Activated CD4-positive, alpha-beta T cell treated with anti-CD3 and anti-CD28 coated beads, Interleukin-2, amount 50 U/mL, for 4 hours (primary cell): ENCODE results near the gene PDE7B.

ENCODE experiments used
- DNase-seq, 2 experiments: peaks; one replicate each; pipeline ENCODE4 v3.0.0-alpha.2; 2020

Gene PDE7B

DNA sequence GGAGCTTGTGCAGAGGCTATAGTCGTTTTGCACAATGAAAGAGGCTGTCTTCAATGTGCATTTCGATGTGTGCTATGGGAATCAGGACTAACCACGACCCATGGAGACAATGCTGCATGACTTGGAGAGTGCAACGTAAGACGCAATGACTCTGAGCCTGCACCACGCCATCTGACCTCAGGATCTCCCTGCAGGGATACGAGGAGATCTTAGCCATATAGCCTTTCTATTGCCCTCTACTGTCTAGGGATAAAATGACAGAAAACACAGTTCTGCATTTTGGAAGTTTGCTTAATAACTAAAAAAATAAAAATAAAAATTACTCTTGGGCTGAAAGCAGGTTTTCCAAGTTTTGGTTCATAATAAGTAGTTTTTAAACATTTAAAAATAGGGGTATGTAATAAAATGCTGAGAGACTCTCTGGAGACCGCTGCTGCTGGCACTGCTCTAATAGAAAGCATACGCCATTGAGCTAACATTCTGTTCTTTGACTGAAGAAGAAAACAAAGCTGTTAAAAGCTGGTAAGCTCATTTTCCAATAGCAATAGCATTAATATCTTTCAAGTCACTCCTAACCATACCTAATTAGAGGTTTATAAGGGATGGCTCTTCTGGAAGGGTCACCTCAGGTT lies 87.2 kb downstream of the PDE7B start:
- no peak for DNase-seq

DNA sequence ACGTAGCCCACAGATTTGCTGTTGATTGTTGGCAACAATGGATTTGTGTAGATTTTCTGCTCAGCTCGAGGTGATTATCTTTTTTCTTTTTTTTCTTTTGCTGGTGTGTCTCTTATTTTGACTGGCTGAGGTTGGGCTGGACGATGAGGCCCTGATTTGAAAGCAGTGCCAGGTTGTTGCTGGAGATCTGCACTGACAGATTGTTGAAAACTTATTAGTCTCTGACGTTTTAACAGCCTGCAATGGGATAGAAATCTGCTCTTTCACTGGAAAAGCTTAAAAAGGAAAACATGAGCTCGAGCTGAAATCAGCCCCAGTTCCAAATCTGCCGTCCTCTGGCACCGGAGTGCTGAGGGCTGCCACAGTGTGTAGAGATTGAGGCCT lies 87.7 kb downstream of the PDE7B start:
- DNase-seq, result no peak

DNA sequence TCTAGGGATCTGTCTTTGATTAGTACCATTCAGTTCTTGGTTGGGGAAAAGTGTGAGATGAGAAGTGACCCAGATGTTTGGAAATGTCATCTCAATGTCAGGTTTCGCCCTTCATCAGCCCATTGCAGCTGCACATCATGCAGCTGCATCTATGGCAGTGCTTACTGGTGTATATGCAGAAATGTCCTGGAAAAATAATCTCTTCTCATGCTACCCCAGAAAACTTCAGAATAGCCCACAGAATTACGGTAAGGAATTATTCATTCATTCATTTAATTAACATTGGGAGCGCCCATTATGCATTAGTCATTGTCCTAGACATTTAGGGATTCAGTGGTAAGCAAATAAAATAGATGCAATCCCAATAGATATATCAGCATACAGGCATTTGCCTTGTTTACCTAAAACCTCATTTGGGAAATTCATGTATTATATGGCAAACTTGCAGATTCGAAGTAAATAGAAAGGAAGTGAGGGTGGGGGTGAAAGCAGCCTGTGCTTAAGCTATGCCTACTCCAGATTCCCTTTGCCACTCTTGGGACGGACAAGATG lies 89.2 kb downstream of the PDE7B start:
- DNase-seq, result no peak

DNA sequence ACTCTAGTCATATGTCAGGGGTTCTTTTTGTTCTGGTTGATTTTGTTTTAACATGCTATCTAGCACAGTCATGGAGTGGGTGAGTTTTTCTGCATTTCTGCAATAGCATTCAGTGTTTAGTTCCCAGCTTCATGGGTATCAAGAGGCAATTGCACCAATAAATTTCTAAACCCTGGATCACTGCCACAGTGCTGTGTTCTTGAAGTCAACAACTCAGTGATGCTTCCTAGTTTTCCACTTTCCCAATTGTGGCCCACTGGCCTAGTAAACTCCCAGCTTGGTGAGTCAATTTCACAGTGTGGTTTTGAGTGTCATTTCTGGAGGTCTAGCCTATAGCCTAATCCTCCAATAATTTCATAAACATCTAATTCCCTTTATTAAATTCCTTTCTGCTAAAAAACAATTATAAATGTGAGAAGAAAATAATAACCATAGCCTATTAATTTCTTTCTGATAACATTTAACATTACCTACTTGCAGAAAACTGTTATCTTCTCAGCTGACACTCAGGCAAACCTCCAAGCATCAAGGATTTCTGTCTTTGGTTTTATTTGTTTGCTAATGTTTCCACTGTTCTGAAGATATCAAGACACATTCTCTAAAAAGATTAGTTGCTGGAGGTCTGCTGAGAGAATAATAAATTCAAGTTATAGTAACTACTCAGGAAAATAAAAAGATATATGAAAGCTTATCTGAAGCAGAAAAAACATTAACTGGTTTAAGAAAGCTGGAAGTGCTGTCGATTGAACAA lies 89.9 kb downstream of the PDE7B start:
- DNase-seq, result no peak

DNA sequence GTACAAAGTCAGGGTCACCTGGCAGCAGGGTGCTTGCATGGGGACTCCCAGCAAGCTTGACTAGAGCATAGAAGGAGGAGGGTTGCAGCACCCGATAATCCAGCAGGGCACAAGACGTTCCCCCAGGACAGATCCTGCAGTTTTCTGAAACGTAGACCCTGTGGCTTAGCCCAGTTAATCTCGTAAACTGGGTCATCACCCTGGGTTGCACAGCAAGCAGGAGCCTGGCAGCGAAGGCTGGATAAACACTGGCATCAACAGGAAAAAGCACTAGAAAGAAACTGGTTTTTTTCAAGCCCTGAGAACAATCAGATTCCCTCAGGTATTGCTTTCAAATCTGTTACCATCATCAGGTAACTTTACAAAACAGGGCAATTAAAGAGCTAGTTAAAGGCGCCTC lies 92.6 kb downstream of the PDE7B start:
- DNase-seq, result no peak

DNA sequence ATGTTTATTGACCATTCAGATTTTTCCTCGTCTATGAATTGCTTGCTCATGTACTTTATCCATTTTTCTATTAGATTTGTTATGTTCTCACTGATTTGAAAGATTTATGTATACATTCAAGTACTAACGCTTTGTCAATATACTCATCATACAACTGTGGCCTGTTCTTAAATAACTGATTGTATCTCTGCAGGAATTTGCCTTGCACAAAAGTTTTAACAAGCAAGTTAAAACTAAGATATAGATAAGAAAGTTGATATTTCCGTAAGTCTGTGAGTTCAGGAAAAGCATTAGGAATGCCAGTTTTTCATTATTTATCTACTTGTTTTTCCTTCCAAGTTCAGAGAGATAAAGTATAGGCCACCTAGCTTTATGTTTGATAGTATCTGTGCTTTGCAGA lies 95.2 kb downstream of the PDE7B start:
- no peak for DNase-seq

DNA sequence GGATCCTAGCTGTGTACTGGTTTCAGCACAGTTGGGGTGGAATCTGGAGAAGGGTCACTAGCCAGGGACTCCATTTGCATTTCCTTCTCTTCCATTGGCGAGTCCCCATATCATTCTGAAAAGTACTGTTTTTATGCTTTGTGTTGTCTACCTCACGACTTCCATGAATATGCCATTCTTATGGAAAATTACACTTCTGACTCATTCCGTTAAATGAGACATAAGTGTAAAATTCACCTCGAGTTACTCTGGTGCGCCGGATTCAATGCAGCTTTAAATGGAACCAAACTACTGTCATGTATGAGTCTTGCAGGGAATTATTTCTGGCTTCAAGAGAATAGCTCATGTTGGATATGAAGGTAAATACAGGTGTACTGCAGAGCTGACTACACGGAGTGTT lies 99.2 kb downstream of the PDE7B start:
- DNase-seq, result no peak

DNA sequence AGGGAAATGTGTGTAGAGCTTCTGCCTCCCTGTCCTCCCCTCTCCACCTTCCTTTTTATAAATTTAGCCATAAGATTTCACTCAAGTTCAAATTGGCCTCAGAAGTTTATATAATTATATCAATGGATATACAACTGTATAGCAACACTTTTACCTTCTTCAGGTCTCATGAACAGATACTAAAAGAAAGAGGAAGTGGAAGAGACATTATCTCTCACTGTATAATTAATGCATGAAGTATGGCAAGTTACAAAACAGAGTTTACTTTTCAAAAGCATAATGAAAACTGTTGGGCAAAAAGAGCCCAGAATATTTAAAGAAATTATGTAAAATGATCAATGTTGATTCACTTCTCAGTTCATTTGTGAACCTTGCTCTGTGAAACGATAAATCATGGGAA lies 99.7 kb downstream of the PDE7B start:
- no peak for DNase-seq

DNA sequence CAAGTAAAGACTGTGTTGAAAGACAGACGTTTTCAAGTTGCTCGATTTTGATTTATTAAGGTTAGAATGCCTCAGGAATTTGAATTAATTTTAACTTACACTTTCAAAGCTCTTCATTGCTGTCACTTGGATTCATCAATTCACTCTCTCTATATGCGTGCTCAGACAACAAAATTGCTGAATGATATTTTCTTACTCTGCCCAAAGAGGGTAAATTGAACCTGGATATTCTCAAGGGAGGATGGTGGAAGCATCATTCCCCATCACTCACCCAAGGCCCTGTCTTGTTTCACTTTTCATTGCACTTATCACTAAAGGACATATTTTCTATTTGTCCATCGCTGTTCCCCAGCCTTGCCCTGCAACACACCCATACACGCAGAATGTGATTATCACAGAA lies 102.3 kb downstream of the PDE7B start:
- no peak for DNase-seq

DNA sequence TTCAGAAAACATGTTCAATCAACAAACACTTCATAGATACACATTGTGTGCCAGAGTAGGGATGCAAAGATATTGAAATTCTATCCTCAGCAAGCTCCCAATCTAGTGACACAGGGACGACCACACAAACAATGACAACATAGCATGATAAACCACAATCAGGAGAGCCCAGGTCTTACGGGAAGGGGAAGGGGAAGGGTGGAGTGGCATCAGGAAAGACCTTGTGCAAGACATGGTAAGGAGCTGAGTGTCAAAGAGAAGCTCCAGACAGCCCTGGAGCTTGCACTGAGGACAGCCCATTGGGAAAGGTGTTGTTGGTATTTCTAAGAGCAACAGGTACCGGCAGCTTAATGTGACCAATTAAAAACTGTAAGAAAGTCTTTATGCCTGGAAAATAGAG lies 103.6 kb downstream of the PDE7B start:
- no peak for DNase-seq

DNA sequence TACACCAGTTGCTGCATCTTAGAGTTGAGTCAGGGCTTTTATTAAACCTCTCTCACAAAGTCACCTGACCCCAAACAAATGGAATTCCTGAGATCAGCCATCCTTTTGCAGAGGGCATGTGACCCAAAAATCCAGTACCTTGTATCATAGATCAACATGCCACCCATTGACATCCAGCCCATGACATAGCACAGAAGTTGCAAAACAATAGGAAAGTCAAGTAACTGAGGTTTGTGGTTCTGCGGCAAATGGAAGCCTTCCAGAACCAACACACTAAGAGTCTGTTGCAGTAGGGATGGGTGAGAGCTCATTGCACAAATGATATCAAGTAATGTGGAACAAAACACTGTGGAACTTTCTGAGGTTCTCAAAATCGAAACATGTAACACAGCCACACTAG lies 111.2 kb downstream of the PDE7B start:
- DNase-seq, result no peak

DNA sequence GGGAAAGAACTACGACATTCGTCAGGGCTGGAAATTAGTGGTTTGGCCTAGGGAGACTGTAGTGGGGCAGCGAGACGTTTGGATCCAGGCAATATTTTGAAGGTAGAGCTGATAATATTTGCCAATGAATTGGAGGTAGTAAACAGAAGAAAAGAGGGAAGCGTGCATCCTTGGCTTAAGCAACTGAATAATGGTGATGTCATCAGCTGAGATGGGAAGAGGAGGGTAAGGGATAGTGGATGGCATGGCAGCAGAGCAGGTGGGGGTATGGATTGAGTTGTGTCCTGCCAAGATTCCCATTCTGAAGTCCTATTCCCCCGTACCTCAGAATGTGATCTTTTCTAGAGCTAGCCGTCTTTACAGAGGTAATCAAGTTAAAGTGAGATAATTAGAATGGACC lies 119.2 kb downstream of the PDE7B start:
- DNase-seq, result no peak

DNA sequence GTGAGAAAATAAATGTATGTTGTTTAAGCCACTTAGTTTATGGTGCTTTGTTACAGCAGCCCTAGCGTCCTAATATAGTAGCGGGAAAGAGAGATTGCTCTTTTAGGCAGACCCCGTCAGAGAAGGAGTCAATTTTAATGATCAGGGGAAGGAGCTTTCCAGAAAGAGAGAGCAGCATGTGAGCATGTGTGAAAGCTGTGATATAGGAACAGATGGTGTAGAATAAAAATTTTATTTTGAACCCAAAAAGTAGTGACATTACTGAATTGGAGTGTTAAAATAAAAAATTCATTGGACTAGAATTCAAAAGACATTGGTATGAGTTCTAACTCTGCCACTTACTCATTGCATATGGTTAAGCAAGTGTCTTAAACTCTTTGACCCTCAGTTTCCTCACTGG lies 119.8 kb downstream of the PDE7B start:
- DNase-seq, result no peak

DNA sequence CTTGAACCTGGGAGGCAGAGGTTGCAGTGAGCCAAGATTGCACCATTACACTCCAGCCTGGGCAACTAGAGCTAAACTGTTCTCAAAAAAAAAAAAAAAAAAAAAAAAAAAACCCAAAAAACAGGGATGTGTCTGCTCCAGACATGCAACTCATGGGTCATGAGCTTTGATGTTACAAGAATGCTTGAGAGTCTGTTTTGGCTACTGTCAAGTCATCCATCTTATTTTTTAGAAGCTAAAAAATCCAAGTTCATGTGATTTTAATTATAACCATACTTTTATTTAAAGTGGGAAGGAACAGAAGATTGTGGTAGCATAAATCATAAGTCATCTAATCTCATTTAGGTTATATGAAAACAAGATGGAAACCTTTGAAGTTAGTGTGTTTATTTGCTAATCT lies 120.6 kb downstream of the PDE7B start:
- DNase-seq, result no peak

DNA sequence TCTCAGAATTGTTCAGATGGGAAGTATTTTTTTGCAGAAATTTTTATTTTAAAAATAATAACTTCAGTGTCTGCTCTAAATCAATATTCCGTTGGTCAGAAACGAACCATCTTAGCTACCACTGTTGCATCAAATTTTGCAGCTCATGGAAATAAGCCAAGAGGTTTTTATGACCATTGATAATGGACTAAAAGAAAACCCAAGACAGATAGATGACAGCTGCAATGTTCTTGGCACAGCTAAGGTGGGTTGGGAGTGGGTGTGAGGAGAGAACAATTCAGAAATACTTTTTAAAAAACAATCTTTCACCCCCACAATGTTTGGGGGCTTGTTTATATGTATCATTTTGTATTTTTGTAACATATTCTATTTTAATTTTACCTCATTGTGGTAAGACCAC lies 121.1 kb downstream of the PDE7B start:
- no peak for DNase-seq

DNA sequence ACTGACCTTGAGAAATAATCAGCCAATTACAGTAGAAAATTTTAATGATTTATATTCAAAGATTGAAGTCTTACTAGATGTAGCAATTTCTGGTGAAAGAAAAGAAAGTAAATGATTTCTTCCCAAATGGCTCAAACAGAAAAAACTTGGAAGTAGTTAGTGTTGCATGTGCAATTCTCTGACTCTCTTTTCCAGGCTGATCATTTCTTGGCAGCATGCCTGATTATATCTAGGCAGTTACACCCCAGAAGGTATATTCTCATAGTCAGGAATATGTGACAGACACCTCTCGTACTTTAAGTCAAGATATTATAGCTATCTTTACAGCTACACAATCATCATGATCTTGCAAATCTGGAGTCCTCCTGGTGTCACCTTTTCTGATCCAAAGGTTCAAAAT lies 122.9 kb downstream of the PDE7B start:
- no peak for DNase-seq

DNA sequence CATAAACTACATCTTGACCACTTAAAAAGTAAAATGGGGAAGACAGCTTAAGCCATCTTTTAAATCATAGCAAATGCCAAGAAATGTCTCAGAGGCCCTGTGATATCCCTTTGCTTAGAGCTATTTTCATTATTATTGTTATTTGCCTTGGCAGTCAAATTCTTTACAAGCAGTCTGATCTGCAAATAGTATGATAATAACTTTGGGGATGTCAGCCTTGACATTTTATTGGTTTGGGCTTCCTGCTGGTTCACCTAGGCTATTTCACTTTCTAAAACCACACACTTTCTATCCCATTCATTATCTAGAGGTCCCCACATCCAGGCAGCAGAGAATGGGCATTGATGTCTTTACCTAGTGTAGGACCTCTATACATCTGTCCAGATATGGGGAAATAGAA lies 125.1 kb downstream of the PDE7B start:
- DNase-seq, result no peak

DNA sequence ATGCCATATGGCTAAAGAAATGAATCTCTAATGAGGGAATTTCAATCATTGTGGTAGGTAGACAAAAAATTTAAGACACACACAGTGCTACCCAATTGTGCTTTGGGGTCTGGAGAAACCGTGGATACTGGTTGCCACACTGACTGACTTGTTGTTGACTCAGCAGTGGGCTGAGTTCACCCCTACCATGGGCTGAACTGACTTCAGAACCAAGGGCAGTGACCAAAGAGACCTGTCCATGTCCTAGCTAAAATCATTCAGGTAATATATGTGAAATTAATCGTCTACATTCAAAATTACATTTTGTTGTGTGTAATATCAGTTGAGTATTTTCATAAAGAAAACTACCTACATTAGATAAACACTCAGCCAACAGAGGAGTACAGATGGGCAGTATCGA lies 131.6 kb downstream of the PDE7B start:
- DNase-seq, result no peak

DNA sequence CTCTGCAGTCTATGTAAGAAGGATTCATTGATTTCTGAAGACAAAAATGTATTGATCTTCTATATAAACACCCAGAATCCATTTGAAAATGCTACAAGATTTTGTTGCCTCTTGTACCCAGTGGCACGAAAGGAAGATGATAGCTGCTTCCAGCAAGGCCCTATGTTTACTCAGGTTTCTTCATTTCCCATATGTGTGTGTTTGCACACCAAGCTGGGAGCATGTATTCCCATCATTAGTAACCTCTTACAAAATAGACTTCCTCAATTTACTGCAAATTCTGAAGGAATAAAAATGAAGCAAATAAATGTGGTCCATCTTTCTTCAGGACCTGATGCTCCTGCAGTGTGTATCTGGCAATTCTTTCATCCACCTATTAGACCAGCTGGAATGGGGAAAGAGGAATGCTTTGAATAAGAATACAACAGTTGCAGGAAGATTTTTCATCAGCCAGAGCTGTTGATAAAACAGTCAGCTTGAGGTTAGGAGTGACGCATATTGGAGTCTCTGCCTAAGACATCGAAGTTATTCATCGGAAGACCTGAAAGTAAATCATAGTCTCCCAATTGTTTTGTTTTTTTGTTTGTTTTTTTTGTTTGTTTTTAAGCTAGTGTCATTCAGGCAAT lies 132.3 kb downstream of the PDE7B start:
- no peak for DNase-seq

DNA sequence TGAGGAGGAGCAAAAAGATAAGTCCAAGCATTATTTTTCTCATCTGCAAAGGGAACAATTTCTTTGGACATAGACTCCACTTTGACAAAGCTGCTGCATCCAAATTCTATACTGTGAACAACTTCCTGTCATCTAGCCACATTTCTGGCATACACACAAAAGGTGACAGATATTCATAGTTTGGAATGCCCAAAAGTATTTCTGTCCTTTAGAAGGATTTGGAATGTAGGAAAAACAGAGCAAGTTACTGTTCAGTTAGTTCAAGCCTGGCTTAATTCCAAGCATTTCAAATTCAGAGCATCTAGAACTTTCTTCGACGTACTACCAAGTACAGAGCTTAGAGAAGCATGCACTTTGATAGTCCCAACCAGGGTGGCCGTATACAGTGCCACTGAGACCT lies 134.0 kb downstream of the PDE7B start:
- no peak for DNase-seq

DNA sequence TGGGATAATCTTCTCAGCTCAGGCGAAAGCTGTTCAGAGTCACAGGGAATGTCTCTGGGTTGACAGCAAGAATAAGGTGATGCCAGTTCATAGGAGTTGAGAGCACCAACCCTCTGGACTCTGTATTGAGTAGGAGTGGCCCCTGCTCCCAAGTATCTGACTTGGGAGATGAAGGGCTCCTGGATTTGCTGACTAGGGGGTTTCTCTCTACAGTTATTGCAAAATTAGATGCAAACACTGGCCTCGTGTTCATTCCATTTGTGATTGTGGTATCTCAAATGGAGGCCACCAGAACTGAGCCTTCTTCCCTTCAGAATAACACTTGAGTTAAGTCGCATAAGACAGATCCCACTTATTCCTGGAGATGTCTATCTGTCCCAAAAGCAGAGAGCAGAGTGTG lies 135.7 kb downstream of the PDE7B start:
- DNase-seq, result no peak

DNA sequence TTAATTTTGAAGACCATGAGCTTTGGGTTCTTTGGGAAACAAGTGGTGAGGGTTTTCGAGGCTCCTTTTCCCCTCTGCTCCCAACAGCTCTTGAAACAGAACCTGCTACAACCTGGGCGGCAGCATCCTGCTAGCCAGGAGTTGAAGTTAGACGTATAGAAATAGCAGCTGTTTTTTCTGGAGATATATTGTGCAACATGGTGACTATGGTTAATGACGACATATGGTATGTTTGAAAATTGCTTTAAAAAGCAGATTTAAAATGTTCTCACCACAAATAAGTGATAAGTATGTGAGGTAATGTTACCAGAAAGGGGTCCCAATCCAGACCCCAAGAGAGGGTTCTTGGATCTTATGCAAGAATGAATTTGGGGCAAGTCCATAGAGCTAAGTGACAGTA lies 138.9 kb downstream of the PDE7B start:
- no peak for DNase-seq

DNA sequence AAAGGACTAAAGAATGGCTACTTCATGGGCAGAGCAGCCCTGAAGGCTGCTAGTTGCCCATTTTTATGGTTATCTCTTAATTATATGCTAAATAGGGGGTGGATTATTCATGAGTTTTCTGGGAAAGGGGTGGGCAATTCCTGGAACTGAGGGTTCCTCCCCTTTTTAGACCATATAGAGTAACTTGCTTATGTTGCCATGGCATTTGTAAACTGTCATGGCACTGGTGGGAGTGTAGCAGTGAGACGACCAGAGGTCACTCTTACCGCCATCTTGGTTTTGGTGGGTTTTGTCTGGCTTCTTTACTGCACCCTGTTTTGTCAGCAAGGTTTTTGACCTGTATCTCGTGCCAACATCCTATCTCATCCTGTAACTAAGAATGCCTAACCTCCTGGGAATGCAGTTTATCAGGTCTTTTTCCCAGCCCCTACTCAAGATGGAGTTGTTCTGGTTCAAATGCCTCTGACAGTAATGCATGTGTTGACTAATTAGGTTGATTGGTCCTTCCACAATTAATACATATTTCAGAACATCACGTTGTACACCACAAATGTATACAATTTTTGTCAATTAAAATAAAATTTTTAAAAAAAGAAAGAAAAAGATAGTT lies 139.5 kb downstream of the PDE7B start:
- no peak for DNase-seq

DNA sequence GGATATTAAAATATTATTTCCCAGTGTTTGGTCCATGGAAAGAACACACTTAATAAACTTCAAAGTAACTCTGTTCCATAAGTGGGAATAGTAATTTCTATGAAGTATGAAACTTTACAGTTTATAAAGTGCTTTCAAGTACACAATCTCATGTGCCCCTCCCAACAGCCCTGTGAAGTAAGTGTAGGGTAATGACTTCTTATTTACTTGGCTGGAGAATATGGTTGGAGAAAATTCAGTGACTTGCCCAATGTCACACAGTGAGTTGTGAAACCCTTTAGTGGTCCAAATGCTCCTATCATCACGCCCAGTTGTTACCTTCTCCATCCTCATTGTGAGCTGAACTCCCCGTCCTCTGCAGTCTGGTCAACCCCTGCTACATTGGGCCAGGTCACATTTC lies 141.2 kb downstream of the PDE7B start:
- no peak for DNase-seq
